OCI-LY7 (cell line): ENCODE data around the gene ZNF582. TPM values are rescaled to one million over a fixed set of nuclear protein-coding genes. Genes with fewer than 3 reads are reported as not detected.
A peak's percentile ranks its signal among the peaks of the same experiment; 100 is the strongest.

Source experiments
- BruUV-seq: library from RNA; stranded (reverse); fragments of 400-500 nt; replicated peaks from 2 replicates; lab custom pipeline; 2021; lab: Mats Ljungman, UMichigan
- CTCF ChIA-PET: fragments of 300-600 bp; sonication (Branson Sonifier 250); formaldehyde crosslinking; loops from one replicate; lab custom pipeline; 2022; ENCODE audit warnings: antibody characterized with exemption; ENCODE audit not compliant: unreplicated experiment; lab: Charles Lee
- POLR2A ChIA-PET: fragments of 300-600 bp; sonication (Branson Sonifier 250); formaldehyde crosslinking; loops from one replicate; lab custom pipeline; 2022; ENCODE audit warnings: antibody characterized with exemption; lab: Charles Lee
- DNase-seq: peaks from one replicate; pipeline ENCODE4 v3.0.0-alpha.2; 2015; ENCODE audit warnings: low spot score
- H2AFZ ChIP-seq: fragments of 200-600 bp; sonication (generic), shearing (Covaris generic); 2 replicates; pipeline ENCODE4 v1.6.1; 2014; ENCODE audit warnings: mild to moderate bottlenecking, antibody characterized with exemption, low read length, moderate library complexity
- H3K27ac ChIP-seq: fragments of 200-600 bp; sonication (generic); 2 replicates; pipeline ENCODE4 v1.5.1; 2014; ENCODE audit warnings: mixed run types, low read depth, mild to moderate bottlenecking, moderate library complexity, low read length, inconsistent platforms; ENCODE audit not compliant: poor library complexity, severe bottlenecking
- H3K36me3 ChIP-seq: fragments of 200-600 bp; sonication (generic); 2 replicates; pipeline ENCODE4 v1.6.1; 2014; ENCODE audit warnings: mild to moderate bottlenecking, antibody characterized with exemption, low read length, moderate library complexity, mixed read lengths; ENCODE audit not compliant: insufficient read depth
- H3K4me1 ChIP-seq: fragments of 200-600 bp; sonication (generic); 2 replicates; pipeline ENCODE4 v1.5.1; 2014; ENCODE audit warnings: mild to moderate bottlenecking, low read length; ENCODE audit not compliant: insufficient read depth, poor library complexity, severe bottlenecking
- H3K4me2 ChIP-seq: fragments of 200-600 bp; sonication (generic); 2 replicates; pipeline ENCODE4 v1.6.1; 2014; ENCODE audit warnings: mild to moderate bottlenecking, low read length
- H3K4me3 ChIP-seq: fragments of 200-600 bp; sonication (generic); 2 replicates; pipeline ENCODE4 v1.5.1; 2014; ENCODE audit warnings: mild to moderate bottlenecking, low read depth, low read length; ENCODE audit not compliant: poor library complexity, severe bottlenecking
- H3K79me2 ChIP-seq: fragments of 200-600 bp; sonication (generic); 2 replicates; pipeline ENCODE4 v1.6.1; 2016; ENCODE audit warnings: low read depth, mild to moderate bottlenecking, low read length, moderate library complexity, mixed read lengths; ENCODE audit not compliant: insufficient read depth
- H3K9me2 ChIP-seq: fragments of 200-600 bp; sonication (generic); 2 replicates; pipeline ENCODE4 v1.6.1; 2016; ENCODE audit warnings: mild to moderate bottlenecking, low read length, mixed read lengths; ENCODE audit not compliant: insufficient read depth
- H3K9me3 ChIP-seq: fragments of 200-600 bp; sonication (generic); 2 replicates; pipeline ENCODE4 v1.6.1; 2014; ENCODE audit warnings: mild to moderate bottlenecking, mixed run types, low read length, mixed read lengths
- H4K20me1 ChIP-seq: fragments of 200-600 bp; sonication (generic); 2 replicates; pipeline ENCODE4 v1.6.1; 2014; ENCODE audit warnings: mild to moderate bottlenecking, antibody characterized with exemption, low read length, moderate library complexity, mixed read lengths; ENCODE audit not compliant: insufficient read depth
- EZH2phosphoT487 ChIP-seq: fragments of 200-600 bp; sonication (generic); IDR thresholded peaks from 2 replicates; pipeline ENCODE4 v1.6.1; 2018; ENCODE audit warnings: low read depth, borderline replicate concordance, mild to moderate bottlenecking, mixed run types, antibody characterized with exemption, low read length, moderate library complexity, mixed read lengths
- intact Hi-C: fragments of 100-400 bp; cut with micrococcal nuclease; formaldehyde crosslinking; loops from one replicate; pipeline ENCODE4 v1.10.0; 2022; ENCODE audit not compliant: unreplicated experiment
- total RNA-seq, 2 experiments: library from RNA; depleted of rRNA in 1 of 2; stranded (reverse); fragments of >200 nt in 1 of 2; shearing (Covaris generic) in 1 of 2; gene quantifications; 2 replicates each; pipeline ENCODE4 v1.2.3, GENCODE V29; 2014 to 2022
- TF ChIP-seq, protein P1 (sequence below): fragments of 200-600 bp; sonication (generic); conservative IDR thresholded peaks from 2 replicates; pipeline ENCODE4 v1.5.1; 2014; ENCODE audit warnings: mild to moderate bottlenecking, antibody characterized with exemption, low read length, moderate library complexity, mixed read lengths

The ZNF582 gene
- total RNA-seq, 2 experiments from 2014 or later: not detected

- no peaks in the 10 kb centered on the region for H3K9me2 ChIP-seq
- no peak overlapping the region for H2AFZ ChIP-seq
- H3K36me3 ChIP-seq: no peaks in the 10 kb centered on the region
- POLR2A ChIA-PET: no interaction called here
- DNase-seq: peak; percentile 32
- no peak overlapping the region for H3K4me2 ChIP-seq
- no peaks in the 10 kb centered on the region for H3K4me1 ChIP-seq
- CTCF ChIA-PET: no interaction called here
- H3K27ac ChIP-seq: no peak overlapping the region
- TF ChIP-seq, protein P1, sequence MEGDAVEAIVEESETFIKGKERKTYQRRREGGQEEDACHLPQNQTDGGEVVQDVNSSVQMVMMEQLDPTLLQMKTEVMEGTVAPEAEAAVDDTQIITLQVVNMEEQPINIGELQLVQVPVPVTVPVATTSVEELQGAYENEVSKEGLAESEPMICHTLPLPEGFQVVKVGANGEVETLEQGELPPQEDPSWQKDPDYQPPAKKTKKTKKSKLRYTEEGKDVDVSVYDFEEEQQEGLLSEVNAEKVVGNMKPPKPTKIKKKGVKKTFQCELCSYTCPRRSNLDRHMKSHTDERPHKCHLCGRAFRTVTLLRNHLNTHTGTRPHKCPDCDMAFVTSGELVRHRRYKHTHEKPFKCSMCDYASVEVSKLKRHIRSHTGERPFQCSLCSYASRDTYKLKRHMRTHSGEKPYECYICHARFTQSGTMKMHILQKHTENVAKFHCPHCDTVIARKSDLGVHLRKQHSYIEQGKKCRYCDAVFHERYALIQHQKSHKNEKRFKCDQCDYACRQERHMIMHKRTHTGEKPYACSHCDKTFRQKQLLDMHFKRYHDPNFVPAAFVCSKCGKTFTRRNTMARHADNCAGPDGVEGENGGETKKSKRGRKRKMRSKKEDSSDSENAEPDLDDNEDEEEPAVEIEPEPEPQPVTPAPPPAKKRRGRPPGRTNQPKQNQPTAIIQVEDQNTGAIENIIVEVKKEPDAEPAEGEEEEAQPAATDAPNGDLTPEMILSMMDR: peak; percentile 80
- TF ChIP-seq EZH2phosphoT487: no peak
- intact Hi-C loops: no loop called here
- H3K79me2 ChIP-seq: no peaks in the 10 kb centered on the region
- H3K4me3 ChIP-seq: no peak overlapping the region
- no peaks in the 10 kb centered on the region for H4K20me1 ChIP-seq
- no peaks in the 10 kb centered on the region for H3K9me3 ChIP-seq
- no TSS peak for BruUV-seq
These were observed 45.0 kb downstream of the ZNF582 start for GRCh38 chr19:56348289-56348877.

GRCh38 chr19:56347163-56347778 lies 46.1 kb downstream of the ZNF582 start:
- no peak overlapping the region for H3K4me2 ChIP-seq
- CTCF ChIA-PET: no interaction called here

More at GRCh38 chr19:56347163-56347778, 46.1 kb downstream of the ZNF582 start:
- Histone ChIP-seq H4K20me1 (no peaks in the 10 kb centered on the region), H3K27ac (no peak overlapping the region), H2AFZ (no peak overlapping the region), H3K9me3 (peaks cover 6% of the 10 kb centered on the region; the same call in 1 of the 2 replicates), H3K79me2 (no peaks in the 10 kb centered on the region), H3K4me3 (no peak overlapping the region), H3K9me2 (no peaks in the 10 kb centered on the region), H3K4me1 (no peaks in the 10 kb centered on the region), H3K36me3 (no peaks in the 10 kb centered on the region)
- POLR2A ChIA-PET: no interaction called here
- TF ChIP-seq, protein P1: no peak
- no peak for TF ChIP-seq EZH2phosphoT487
- no peak for DNase-seq
- BruUV-seq: no TSS peak
- intact Hi-C loops: no loop called here
